HEK293 (cell line): Measurements from ENCODE around the gene KLHL17.

Source experiments
- SP2 ChIP-seq: fragments of 450-650 bp; formaldehyde crosslinking; IDR thresholded peaks from 2 replicates; pipeline ENCODE4 v1.5.1; 2016; ENCODE audit warnings: missing biosample characterization, missing genetic modification characterization
- ZBTB20 ChIP-seq: fragments of 450-650 bp; formaldehyde crosslinking; IDR thresholded peaks from 2 replicates; pipeline ENCODE4 v1.5.1; 2016; ENCODE audit warnings: missing biosample characterization, missing genetic modification characterization
- ZBTB44 ChIP-seq: fragments of 450-650 bp; IDR thresholded peaks from 2 replicates; pipeline ENCODE4 v1.5.1; 2018; ENCODE audit warnings: missing biosample characterization, mild to moderate bottlenecking, missing genetic modification characterization
- ZFHX2 ChIP-seq: fragments of 450-650 bp; formaldehyde crosslinking; conservative IDR thresholded peaks from 2 replicates; pipeline ENCODE4 v1.5.1; 2016; ENCODE audit warnings: missing biosample characterization, missing genetic modification characterization
- ZNF121 ChIP-seq: fragments of 450-650 bp; formaldehyde crosslinking; IDR thresholded peaks from 2 replicates; pipeline ENCODE4 v1.5.1; 2016; ENCODE audit warnings: missing biosample characterization, missing genetic modification characterization
- ZNF362 ChIP-seq: fragments of 450-650 bp; formaldehyde crosslinking; IDR thresholded peaks from 2 replicates; pipeline ENCODE4 v1.5.1; 2016; ENCODE audit warnings: missing biosample characterization, missing genetic modification characterization
- ZNF510 ChIP-seq: fragments of 450-650 bp; formaldehyde crosslinking; IDR thresholded peaks from 2 replicates; pipeline ENCODE4 v1.5.1; 2018; ENCODE audit warnings: mild to moderate bottlenecking, missing genetic modification characterization, missing biosample characterization; ENCODE audit not compliant: insufficient replicate concordance
- ZNF626 ChIP-seq: fragments of 450-650 bp; sonication (Bioruptor Pico); formaldehyde crosslinking; IDR thresholded peaks from 2 replicates; pipeline ENCODE4 v1.5.1; 2018; ENCODE audit warnings: missing biosample characterization, missing genetic modification characterization, inconsistent platforms
- ZSCAN5A ChIP-seq: fragments of 450-650 bp; formaldehyde crosslinking; IDR thresholded peaks from 2 replicates; pipeline ENCODE4 v1.5.1; 2016; ENCODE audit warnings: missing biosample characterization, missing genetic modification characterization
- TF ChIP-seq, protein P1 (sequence below): fragments of 450-650 bp; formaldehyde crosslinking; IDR thresholded peaks from 2 replicates; pipeline ENCODE4 v1.5.1; 2016; ENCODE audit warnings: missing biosample characterization, missing genetic modification characterization

- no peak for TF ChIP-seq ZSCAN5A (tag by site-specific recombination)
- TF ChIP-seq, protein P1, sequence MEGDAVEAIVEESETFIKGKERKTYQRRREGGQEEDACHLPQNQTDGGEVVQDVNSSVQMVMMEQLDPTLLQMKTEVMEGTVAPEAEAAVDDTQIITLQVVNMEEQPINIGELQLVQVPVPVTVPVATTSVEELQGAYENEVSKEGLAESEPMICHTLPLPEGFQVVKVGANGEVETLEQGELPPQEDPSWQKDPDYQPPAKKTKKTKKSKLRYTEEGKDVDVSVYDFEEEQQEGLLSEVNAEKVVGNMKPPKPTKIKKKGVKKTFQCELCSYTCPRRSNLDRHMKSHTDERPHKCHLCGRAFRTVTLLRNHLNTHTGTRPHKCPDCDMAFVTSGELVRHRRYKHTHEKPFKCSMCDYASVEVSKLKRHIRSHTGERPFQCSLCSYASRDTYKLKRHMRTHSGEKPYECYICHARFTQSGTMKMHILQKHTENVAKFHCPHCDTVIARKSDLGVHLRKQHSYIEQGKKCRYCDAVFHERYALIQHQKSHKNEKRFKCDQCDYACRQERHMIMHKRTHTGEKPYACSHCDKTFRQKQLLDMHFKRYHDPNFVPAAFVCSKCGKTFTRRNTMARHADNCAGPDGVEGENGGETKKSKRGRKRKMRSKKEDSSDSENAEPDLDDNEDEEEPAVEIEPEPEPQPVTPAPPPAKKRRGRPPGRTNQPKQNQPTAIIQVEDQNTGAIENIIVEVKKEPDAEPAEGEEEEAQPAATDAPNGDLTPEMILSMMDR = no peak
- no peak for TF ChIP-seq ZNF121
- TF ChIP-seq SP2 (tag by site-specific recombination) = peak; percentile 15; the same call in 1 of the 2 replicates
- TF ChIP-seq ZBTB20 (tag by site-specific recombination) = peak; percentile 72
- no peak for TF ChIP-seq ZNF626 (tag by site-specific recombination)
- TF ChIP-seq ZNF362 (tag by site-specific recombination) = no peak
- 0 out of 2 replicates have a peak, but pooled peaks have one; percentile 17 for TF ChIP-seq ZBTB44
- peak; percentile 74 for TF ChIP-seq ZFHX2 (tag by site-specific recombination)
- no peak for TF ChIP-seq ZNF510
Observed at GRCh38 chr1:996851-997712, 36.7 kb downstream of the KLHL17 start.
